GM23338 (cell line): ENCODE measurements around the gene STX11.

Experiments
- CREB1 ChIP-seq: fragments of 250-450 bp; sonication (Bioruptor Pico); IDR thresholded peaks from 2 replicates; pipeline ENCODE4 v1.5.0; 2020; ENCODE audit warnings: low read depth, mild to moderate bottlenecking, moderate library complexity
- EZH2 ChIP-seq: fragments of 200-600 bp; sonication (generic); IDR thresholded peaks from one replicate; pipeline ENCODE4 v1.8.0; 2017; ENCODE audit warnings: antibody characterized with exemption, mild to moderate bottlenecking, low read depth; ENCODE audit not compliant: unreplicated experiment
- EZH2phosphoT487 ChIP-seq: fragments of 200-600 bp; sonication (generic); IDR thresholded peaks from one replicate; pipeline ENCODE4 v1.8.1; 2018; ENCODE audit warnings: antibody characterized with exemption; ENCODE audit not compliant: unreplicated experiment
- POLR2AphosphoS5 ChIP-seq: IDR thresholded peaks from 2 replicates; pipeline ENCODE4 v1.6.1; 2016; ENCODE audit warnings: antibody characterized with exemption, low read depth
- TF ChIP-seq, protein P1 (sequence below), 2 experiments: fragments of 200-600 bp in 1 of 2; sonication (generic) in 1 of 2; conservative IDR thresholded peaks; 2 replicates each; pipeline versions ENCODE4 v1.5.1 to v1.6.1; 2016 to 2017; ENCODE audit warnings: antibody characterized with exemption in 2 of 2, low read depth in 2 of 2, mild to moderate bottlenecking in 2 of 2, moderate library complexity in 1 of 2
- TF ChIP-seq, protein P2 (sequence below): IDR thresholded peaks from one replicate; pipeline ENCODE4 v1.6.1; 2018; ENCODE audit warnings: antibody characterized with exemption; ENCODE audit not compliant: unreplicated experiment
- TF ChIP-seq, protein P3 (sequence below): fragments of 250-450 bp; sonication (Bioruptor Pico); IDR thresholded peaks from 2 replicates; pipeline ENCODE4 v1.5.0; 2020; ENCODE audit warnings: mild to moderate bottlenecking, moderate library complexity

DNA sequence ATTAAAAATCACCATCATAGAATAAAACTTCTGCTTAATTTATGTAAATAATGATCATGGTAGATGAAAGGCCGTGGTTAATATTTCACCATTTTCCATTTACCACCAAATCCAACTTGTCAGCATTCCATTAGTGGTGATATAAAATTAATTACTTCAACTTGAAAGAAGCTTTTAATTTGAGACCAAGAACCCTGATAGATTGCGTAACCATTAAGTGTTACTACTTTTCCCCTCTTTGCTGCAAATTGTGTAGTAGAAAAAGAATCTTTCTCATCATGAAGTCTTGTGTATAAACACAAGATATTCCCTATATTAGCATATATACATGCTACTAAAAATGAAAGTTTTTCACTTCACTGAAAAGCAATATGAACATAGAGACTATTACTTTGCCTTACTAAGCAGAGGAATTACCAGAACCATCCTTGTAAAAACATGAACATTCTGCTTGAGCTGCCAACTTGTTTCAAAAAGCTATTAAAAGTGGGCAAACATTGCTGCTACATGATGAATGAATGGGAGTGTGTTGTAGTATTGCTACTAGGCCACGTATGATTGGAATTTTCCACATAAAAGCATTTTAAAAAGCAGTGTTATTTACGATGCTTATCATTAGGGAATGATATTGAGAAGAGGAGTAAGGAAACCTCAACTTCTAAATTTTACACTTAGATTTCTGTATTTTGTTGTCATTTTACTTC, 35.0 kb downstream of the STX11 start:
- TF ChIP-seq EZH2phosphoT487 (no peak), POLR2AphosphoS5 (no peak), EZH2 (no peak), CREB1 (CRISPR knock-in tag) (no peak)
- TF ChIP-seq, protein P1, sequence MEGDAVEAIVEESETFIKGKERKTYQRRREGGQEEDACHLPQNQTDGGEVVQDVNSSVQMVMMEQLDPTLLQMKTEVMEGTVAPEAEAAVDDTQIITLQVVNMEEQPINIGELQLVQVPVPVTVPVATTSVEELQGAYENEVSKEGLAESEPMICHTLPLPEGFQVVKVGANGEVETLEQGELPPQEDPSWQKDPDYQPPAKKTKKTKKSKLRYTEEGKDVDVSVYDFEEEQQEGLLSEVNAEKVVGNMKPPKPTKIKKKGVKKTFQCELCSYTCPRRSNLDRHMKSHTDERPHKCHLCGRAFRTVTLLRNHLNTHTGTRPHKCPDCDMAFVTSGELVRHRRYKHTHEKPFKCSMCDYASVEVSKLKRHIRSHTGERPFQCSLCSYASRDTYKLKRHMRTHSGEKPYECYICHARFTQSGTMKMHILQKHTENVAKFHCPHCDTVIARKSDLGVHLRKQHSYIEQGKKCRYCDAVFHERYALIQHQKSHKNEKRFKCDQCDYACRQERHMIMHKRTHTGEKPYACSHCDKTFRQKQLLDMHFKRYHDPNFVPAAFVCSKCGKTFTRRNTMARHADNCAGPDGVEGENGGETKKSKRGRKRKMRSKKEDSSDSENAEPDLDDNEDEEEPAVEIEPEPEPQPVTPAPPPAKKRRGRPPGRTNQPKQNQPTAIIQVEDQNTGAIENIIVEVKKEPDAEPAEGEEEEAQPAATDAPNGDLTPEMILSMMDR (conservative IDR thresholded peaks at IDR 0.05; ENCODE audit: low read depth in 2 of 2): no peak
- TF ChIP-seq, protein P2, sequence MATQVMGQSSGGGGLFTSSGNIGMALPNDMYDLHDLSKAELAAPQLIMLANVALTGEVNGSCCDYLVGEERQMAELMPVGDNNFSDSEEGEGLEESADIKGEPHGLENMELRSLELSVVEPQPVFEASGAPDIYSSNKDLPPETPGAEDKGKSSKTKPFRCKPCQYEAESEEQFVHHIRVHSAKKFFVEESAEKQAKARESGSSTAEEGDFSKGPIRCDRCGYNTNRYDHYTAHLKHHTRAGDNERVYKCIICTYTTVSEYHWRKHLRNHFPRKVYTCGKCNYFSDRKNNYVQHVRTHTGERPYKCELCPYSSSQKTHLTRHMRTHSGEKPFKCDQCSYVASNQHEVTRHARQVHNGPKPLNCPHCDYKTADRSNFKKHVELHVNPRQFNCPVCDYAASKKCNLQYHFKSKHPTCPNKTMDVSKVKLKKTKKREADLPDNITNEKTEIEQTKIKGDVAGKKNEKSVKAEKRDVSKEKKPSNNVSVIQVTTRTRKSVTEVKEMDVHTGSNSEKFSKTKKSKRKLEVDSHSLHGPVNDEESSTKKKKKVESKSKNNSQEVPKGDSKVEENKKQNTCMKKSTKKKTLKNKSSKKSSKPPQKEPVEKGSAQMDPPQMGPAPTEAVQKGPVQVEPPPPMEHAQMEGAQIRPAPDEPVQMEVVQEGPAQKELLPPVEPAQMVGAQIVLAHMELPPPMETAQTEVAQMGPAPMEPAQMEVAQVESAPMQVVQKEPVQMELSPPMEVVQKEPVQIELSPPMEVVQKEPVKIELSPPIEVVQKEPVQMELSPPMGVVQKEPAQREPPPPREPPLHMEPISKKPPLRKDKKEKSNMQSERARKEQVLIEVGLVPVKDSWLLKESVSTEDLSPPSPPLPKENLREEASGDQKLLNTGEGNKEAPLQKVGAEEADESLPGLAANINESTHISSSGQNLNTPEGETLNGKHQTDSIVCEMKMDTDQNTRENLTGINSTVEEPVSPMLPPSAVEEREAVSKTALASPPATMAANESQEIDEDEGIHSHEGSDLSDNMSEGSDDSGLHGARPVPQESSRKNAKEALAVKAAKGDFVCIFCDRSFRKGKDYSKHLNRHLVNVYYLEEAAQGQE: no peak
- TF ChIP-seq, protein P3, sequence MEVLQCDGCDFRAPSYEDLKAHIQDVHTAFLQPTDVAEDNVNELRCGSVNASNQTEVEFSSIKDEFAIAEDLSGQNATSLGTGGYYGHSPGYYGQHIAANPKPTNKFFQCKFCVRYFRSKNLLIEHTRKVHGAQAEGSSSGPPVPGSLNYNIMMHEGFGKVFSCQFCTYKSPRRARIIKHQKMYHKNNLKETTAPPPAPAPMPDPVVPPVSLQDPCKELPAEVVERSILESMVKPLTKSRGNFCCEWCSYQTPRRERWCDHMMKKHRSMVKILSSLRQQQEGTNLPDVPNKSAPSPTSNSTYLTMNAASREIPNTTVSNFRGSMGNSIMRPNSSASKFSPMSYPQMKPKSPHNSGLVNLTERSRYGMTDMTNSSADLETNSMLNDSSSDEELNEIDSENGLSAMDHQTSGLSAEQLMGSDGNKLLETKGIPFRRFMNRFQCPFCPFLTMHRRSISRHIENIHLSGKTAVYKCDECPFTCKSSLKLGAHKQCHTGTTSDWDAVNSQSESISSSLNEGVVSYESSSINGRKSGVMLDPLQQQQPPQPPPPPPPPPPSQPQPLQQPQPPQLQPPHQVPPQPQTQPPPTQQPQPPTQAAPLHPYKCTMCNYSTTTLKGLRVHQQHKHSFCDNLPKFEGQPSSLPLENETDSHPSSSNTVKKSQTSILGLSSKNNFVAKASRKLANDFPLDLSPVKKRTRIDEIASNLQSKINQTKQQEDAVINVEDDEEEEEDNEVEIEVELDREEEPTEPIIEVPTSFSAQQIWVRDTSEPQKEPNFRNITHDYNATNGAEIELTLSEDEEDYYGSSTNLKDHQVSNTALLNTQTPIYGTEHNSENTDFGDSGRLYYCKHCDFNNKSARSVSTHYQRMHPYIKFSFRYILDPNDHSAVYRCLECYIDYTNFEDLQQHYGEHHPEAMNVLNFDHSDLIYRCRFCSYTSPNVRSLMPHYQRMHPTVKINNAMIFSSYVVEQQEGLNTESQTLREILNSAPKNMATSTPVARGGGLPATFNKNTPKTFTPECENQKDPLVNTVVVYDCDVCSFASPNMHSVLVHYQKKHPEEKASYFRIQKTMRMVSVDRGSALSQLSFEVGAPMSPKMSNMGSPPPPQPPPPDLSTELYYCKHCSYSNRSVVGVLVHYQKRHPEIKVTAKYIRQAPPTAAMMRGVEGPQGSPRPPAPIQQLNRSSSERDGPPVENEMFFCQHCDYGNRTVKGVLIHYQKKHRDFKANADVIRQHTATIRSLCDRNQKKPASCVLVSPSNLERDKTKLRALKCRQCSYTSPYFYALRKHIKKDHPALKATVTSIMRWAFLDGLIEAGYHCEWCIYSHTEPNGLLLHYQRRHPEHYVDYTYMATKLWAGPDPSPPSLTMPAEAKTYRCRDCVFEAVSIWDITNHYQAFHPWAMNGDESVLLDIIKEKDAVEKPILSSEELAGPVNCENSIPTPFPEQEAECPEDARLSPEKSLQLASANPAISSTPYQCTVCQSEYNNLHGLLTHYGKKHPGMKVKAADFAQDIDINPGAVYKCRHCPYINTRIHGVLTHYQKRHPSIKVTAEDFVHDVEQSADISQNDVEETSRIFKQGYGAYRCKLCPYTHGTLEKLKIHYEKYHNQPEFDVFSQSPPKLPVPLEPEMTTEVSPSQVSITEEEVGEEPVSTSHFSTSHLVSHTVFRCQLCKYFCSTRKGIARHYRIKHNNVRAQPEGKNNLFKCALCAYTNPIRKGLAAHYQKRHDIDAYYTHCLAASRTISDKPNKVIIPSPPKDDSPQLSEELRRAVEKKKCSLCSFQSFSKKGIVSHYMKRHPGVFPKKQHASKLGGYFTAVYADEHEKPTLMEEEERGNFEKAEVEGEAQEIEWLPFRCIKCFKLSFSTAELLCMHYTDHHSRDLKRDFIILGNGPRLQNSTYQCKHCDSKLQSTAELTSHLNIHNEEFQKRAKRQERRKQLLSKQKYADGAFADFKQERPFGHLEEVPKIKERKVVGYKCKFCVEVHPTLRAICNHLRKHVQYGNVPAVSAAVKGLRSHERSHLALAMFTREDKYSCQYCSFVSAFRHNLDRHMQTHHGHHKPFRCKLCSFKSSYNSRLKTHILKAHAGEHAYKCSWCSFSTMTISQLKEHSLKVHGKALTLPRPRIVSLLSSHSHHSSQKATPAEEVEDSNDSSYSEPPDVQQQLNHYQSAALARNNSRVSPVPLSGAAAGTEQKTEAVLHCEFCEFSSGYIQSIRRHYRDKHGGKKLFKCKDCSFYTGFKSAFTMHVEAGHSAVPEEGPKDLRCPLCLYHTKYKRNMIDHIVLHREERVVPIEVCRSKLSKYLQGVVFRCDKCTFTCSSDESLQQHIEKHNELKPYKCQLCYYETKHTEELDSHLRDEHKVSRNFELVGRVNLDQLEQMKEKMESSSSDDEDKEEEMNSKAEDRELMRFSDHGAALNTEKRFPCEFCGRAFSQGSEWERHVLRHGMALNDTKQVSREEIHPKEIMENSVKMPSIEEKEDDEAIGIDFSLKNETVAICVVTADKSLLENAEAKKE (CRISPR knock-in tag): no peak
